Measurements from ENCODE around the gene MAP3K4. TPM values are rescaled to one million over a fixed set of nuclear protein-coding genes. Genes with fewer than 3 reads are reported as not detected.

MAP3K4 gene
- polyA plus RNA-seq, 1 donor from 2014 or later = 31.0 TPM

GRCh38 chr6:161104966-161105365, 113.4 kb downstream of the MAP3K4 start:
- Histone ChIP-seq H3F3A (ENCODE audit: insufficient read depth, low read length, poor library complexity, severe bottlenecking) (no peaks in the 10 kb centered on the region), H3K4me3 (ENCODE audit: low read length) (no peak overlapping the region), H4K20me1 (ENCODE audit: insufficient read depth) (no peaks in the 10 kb centered on the region), H3K27me3 (ENCODE audit: insufficient read depth, low read depth, low read length) (no peaks in the 10 kb centered on the region), H2AFZ (ENCODE audit: low read depth, low read length) (no peak overlapping the region), H3K27ac (ENCODE audit: low read length) (no peak overlapping the region), H3K9me2 (ENCODE audit: insufficient read depth, low read length) (no peaks in the 10 kb centered on the region), H3K9ac (ENCODE audit: low read length) (no peak overlapping the region), H3K36me3 (ENCODE audit: insufficient read depth, low read length) (peaks cover 5% of the 10 kb centered on the region), H3K79me2 (replicated peaks; ENCODE audit: insufficient read depth, low read length) (no peaks in the 10 kb centered on the region), H3K9me3 (ENCODE audit: low read length) (no peaks in the 10 kb centered on the region), H3K4me2 (ENCODE audit: low read length) (no peak overlapping the region)
- TF ChIP-seq POLR2AphosphoS5 (IDR thresholded peaks at IDR 0.05) (no peak), TAF1 (IDR thresholded peaks at IDR 0.05; ENCODE audit: low read depth) (no peak), EZH2 (IDR thresholded peaks at IDR 0.05; ENCODE audit: borderline replicate concordance, insufficient read depth, low read length, poor library complexity, severe bottlenecking) (no peak), RAD21 (conservative IDR thresholded peaks at IDR 0.05) (no peak), SMC3 (conservative IDR thresholded peaks at IDR 0.05; ENCODE audit: poor library complexity) (no peak)

GRCh38 chr6:161105408-161105807, 113.8 kb downstream of the MAP3K4 start:
- no peaks in the 10 kb centered on the region for H4K20me1 ChIP-seq (ENCODE audit: insufficient read depth)
- no peaks in the 10 kb centered on the region for H3K79me2 ChIP-seq (replicated peaks; ENCODE audit: insufficient read depth, low read length)
- no peak overlapping the region for H3K4me3 ChIP-seq (ENCODE audit: low read length)
- no peak overlapping the region for H3K27ac ChIP-seq (ENCODE audit: low read length)
- H3K9me3 ChIP-seq (ENCODE audit: low read length) = no peaks in the 10 kb centered on the region
- no peak overlapping the region for H2AFZ ChIP-seq (ENCODE audit: low read depth, low read length)
- no peaks in the 10 kb centered on the region for H3K9me2 ChIP-seq (ENCODE audit: insufficient read depth, low read length)
- H3K36me3 ChIP-seq (ENCODE audit: insufficient read depth, low read length) = peaks cover 7% of the 10 kb centered on the region
- H3K4me2 ChIP-seq (ENCODE audit: low read length) = no peak overlapping the region
- no peaks in the 10 kb centered on the region for H3K27me3 ChIP-seq (ENCODE audit: insufficient read depth, low read depth, low read length)
- H3K9ac ChIP-seq (ENCODE audit: low read length) = no peak overlapping the region
- H3F3A ChIP-seq (ENCODE audit: insufficient read depth, low read length, poor library complexity, severe bottlenecking) = no peaks in the 10 kb centered on the region
- TF ChIP-seq POLR2AphosphoS5 (IDR thresholded peaks at IDR 0.05) (no peak), EZH2 (IDR thresholded peaks at IDR 0.05; ENCODE audit: borderline replicate concordance, insufficient read depth, low read length, poor library complexity, severe bottlenecking) (no peak), TAF1 (IDR thresholded peaks at IDR 0.05; ENCODE audit: low read depth) (no peak)

GRCh38 chr6:161107779-161108730, 116.5 kb downstream of the MAP3K4 start:
- H3F3A ChIP-seq (ENCODE audit: insufficient read depth, low read length, poor library complexity, severe bottlenecking) = no peaks in the 10 kb centered on the region
- no peaks in the 10 kb centered on the region for H3K9me3 ChIP-seq (ENCODE audit: low read length)
- H2AFZ ChIP-seq (ENCODE audit: low read depth, low read length) = no peak overlapping the region
- no peak overlapping the region for H3K27ac ChIP-seq (ENCODE audit: low read length)
- H4K20me1 ChIP-seq (ENCODE audit: insufficient read depth) = no peaks in the 10 kb centered on the region
- TF ChIP-seq TAF1 (IDR thresholded peaks at IDR 0.05; ENCODE audit: low read depth) (no peak), POLR2AphosphoS5 (IDR thresholded peaks at IDR 0.05) (no peak)
- H3K36me3 ChIP-seq (ENCODE audit: insufficient read depth, low read length) = peaks cover 14% of the 10 kb centered on the region
- H3K9me2 ChIP-seq (ENCODE audit: insufficient read depth, low read length) = no peaks in the 10 kb centered on the region
- H3K4me3 ChIP-seq (ENCODE audit: low read length) = no peak overlapping the region
- no peaks in the 10 kb centered on the region for H3K79me2 ChIP-seq (replicated peaks; ENCODE audit: insufficient read depth, low read length)
- no peaks in the 10 kb centered on the region for H3K27me3 ChIP-seq (ENCODE audit: insufficient read depth, low read depth, low read length)
- H3K9ac ChIP-seq (ENCODE audit: low read length) = no peak overlapping the region
- no peak overlapping the region for H3K4me2 ChIP-seq (ENCODE audit: low read length)

- H3K4me2 ChIP-seq (ENCODE audit: low read length) = no peak overlapping the region
- no peaks in the 10 kb centered on the region for H3K79me2 ChIP-seq (replicated peaks; ENCODE audit: insufficient read depth, low read length)
- H3K27ac ChIP-seq (ENCODE audit: low read length) = no peak overlapping the region
- H3K9me3 ChIP-seq (ENCODE audit: low read length) = no peaks in the 10 kb centered on the region
- H3F3A ChIP-seq (ENCODE audit: insufficient read depth, low read length, poor library complexity, severe bottlenecking) = no peaks in the 10 kb centered on the region
- H3K9me2 ChIP-seq (ENCODE audit: insufficient read depth, low read length) = no peaks in the 10 kb centered on the region
- H3K4me3 ChIP-seq (ENCODE audit: low read length) = no peak overlapping the region
- TF ChIP-seq POLR2AphosphoS5 (IDR thresholded peaks at IDR 0.05) = no peak
- TF ChIP-seq REST (IDR thresholded peaks at IDR 0.05; ENCODE audit: borderline replicate concordance) = no peak
- TF ChIP-seq TAF1 (IDR thresholded peaks at IDR 0.05; ENCODE audit: low read depth) = no peak
- no peak for TF ChIP-seq EP300 (conservative IDR thresholded peaks at IDR 0.05; ENCODE audit: poor library complexity, severe bottlenecking)
- no peak for TF ChIP-seq MXI1 (conservative IDR thresholded peaks at IDR 0.05; ENCODE audit: poor library complexity, severe bottlenecking)
- TF ChIP-seq SMC3 (conservative IDR thresholded peaks at IDR 0.05; ENCODE audit: poor library complexity) = no peak
- TF ChIP-seq EZH2 (IDR thresholded peaks at IDR 0.05; ENCODE audit: borderline replicate concordance, insufficient read depth, low read length, poor library complexity, severe bottlenecking) = no peak
- TF ChIP-seq RAD21 (conservative IDR thresholded peaks at IDR 0.05) = no peak
- no peak for TF ChIP-seq CTCF (IDR thresholded peaks at IDR 0.05; ENCODE audit: poor library complexity, severe bottlenecking)
- H4K20me1 ChIP-seq (ENCODE audit: insufficient read depth) = no peaks in the 10 kb centered on the region
- no peaks in the 10 kb centered on the region for H3K27me3 ChIP-seq (ENCODE audit: insufficient read depth, low read depth, low read length)
- H3K9ac ChIP-seq (ENCODE audit: low read length) = no peak overlapping the region
- no peak overlapping the region for H2AFZ ChIP-seq (ENCODE audit: low read depth, low read length)
- peaks cover 9% of the 10 kb centered on the region for H3K36me3 ChIP-seq (ENCODE audit: insufficient read depth, low read length)
These were observed 117.3 kb downstream of the MAP3K4 start for GRCh38 chr6:161108916-161109315.
